Fibroblast of lung (primary cell): Measurements from ENCODE around the gene GPAT3. TPM values are rescaled to one million over a fixed set of nuclear protein-coding genes. Genes with fewer than 3 reads are reported as not detected.

ENCODE experiments used
- DNase-seq, 2 donors: peaks; one replicate each; pipeline versions ENCODE4 v3.0.0 to v3.0.0-alpha.2; 2010; ENCODE audit warnings: low read depth in 2 of 2
- H2AFZ ChIP-seq: 2 replicates; pipeline ENCODE4 v1.5.1; 2012; ENCODE audit warnings: low read length, control low read depth, inconsistent platforms
- H3K27ac ChIP-seq: 2 replicates; pipeline ENCODE4 v1.5.1; 2011; ENCODE audit warnings: low read length, control low read depth; ENCODE audit not compliant: insufficient read depth
- H3K27me3 ChIP-seq: 2 replicates; pipeline ENCODE4 v1.5.1; 2011; ENCODE audit warnings: mild to moderate bottlenecking, low read length; ENCODE audit not compliant: control insufficient read depth, insufficient read depth
- H3K36me3 ChIP-seq: 2 replicates; pipeline ENCODE4 v1.5.1; 2011; ENCODE audit warnings: low read length; ENCODE audit not compliant: control insufficient read depth, insufficient read depth
- H3K4me1 ChIP-seq: 2 replicates; pipeline ENCODE4 v1.5.1; 2011; ENCODE audit warnings: low read length; ENCODE audit not compliant: control insufficient read depth, insufficient read depth; ENCODE audit errors: extremely low read depth
- H3K4me2 ChIP-seq: 2 replicates; pipeline ENCODE4 v1.5.1; 2011; ENCODE audit warnings: low read length, control low read depth; ENCODE audit not compliant: insufficient read depth; ENCODE audit errors: extremely low read depth
- H3K4me3 ChIP-seq, 4 experiments: fragments of 200-600 bp in 1 of 4; sonication (generic) in 1 of 4; replicated peaks in 1 of 4; 2 replicates each; pipeline ENCODE4 v1.5.1; 2011 to 2016; ENCODE audit warnings: low read length in 4 of 4, low read depth in 3 of 4, mild to moderate bottlenecking in 3 of 4, control low read depth in 2 of 4, inconsistent platforms in 1 of 4, mixed read lengths in 1 of 4; ENCODE audit not compliant: insufficient read depth in 1 of 4; ENCODE audit errors: control extremely low read depth in 1 of 4
- H3K79me2 ChIP-seq: 2 replicates; pipeline ENCODE4 v1.5.1; 2012; ENCODE audit warnings: mild to moderate bottlenecking, low read length, inconsistent platforms; ENCODE audit not compliant: control insufficient read depth, insufficient read depth
- H3K9ac ChIP-seq: 2 replicates; pipeline ENCODE4 v1.5.1; 2011; ENCODE audit warnings: mild to moderate bottlenecking, low read length, control low read depth; ENCODE audit not compliant: insufficient read depth
- H3K9me3 ChIP-seq: 2 replicates; pipeline ENCODE4 v1.5.1; 2012; ENCODE audit warnings: low read depth, low read length; ENCODE audit not compliant: control insufficient read depth, insufficient read depth
- H4K20me1 ChIP-seq: 2 replicates; pipeline ENCODE4 v1.5.1; 2011; ENCODE audit warnings: low read length; ENCODE audit not compliant: control insufficient read depth, insufficient read depth; ENCODE audit errors: extremely low read depth
- CTCF ChIP-seq, 2 donors: IDR thresholded peaks in 1 of 2; conservative IDR thresholded peaks in 1 of 2; 1 replicate in 1 of 2; 2 replicates in 1 of 2; pipeline ENCODE4 v1.5.1; 2011 to 2012; ENCODE audit warnings: low read length in 2 of 2, control low read depth in 1 of 2, inconsistent platforms in 1 of 2, low read depth in 1 of 2, mild to moderate bottlenecking in 1 of 2
- EZH2 ChIP-seq: IDR thresholded peaks from 2 replicates; pipeline ENCODE4 v1.5.1; 2012; ENCODE audit warnings: low read length, control low read depth, mild to moderate bottlenecking; ENCODE audit errors: missing control alignments
- polyA plus RNA-seq, 2 donors: library from polyadenylated mRNA; depleted of rRNA in 1 of 2; stranded (reverse) in 1 of 2; unstranded in 1 of 2; fragments of >200 nt; gene quantifications; 2 replicates each; pipeline ENCODE4 v1.2.1, GENCODE V29; 2011 to 2012; ENCODE audit warnings: missing spikeins in 1 of 2
- total RNA-seq: library from RNA; depleted of rRNA; stranded (reverse); fragments of >200 nt; gene quantifications from 2 replicates; pipeline ENCODE4 v1.2.1, GENCODE V29; 2014

GPAT3 gene
- total and polyA plus RNA-seq, 2 donors (not counting 1 experiment from before 2014, with no cell fraction given): 2.6 to 4.1 TPM

- Histone ChIP-seq H3K27ac (no peak overlapping the region), H3K36me3 (no peaks in the 10 kb centered on the region), H3K27me3 (no peaks in the 10 kb centered on the region), H2AFZ (no peak overlapping the region), H3K9ac (no peak overlapping the region), H3K4me2 (no peak overlapping the region), H3K4me3 (no peak overlapping the region), H3K4me1 (no peaks in the 10 kb centered on the region), H3K9me3 (no peaks in the 10 kb centered on the region), H3K79me2 (no peaks in the 10 kb centered on the region), H4K20me1 (no peaks in the 10 kb centered on the region)
- TF ChIP-seq CTCF (conservative IDR thresholded peaks at IDR 0.05 in 1 of 2, IDR thresholded peaks at IDR 0.05 in 1 of 2; ENCODE audit: low read depth in 1 of 2, low read length in 2 of 2) (no peak), EZH2 (no peak)
- DNase-seq: no peak
Observed at GRCh38 chr4:83609365-83609764, 73.5 kb downstream of the GPAT3 start.

- no peaks in the 10 kb centered on the region for H3K27me3 ChIP-seq
- no peak overlapping the region for H3K9ac ChIP-seq
- no peak for TF ChIP-seq CTCF (conservative IDR thresholded peaks at IDR 0.05 in 1 of 2, IDR thresholded peaks at IDR 0.05 in 1 of 2; ENCODE audit: low read depth in 1 of 2, low read length in 2 of 2)
- TF ChIP-seq EZH2: no peak
- no peaks in the 10 kb centered on the region for H3K9me3 ChIP-seq
- no peak for DNase-seq
- H3K36me3 ChIP-seq: no peaks in the 10 kb centered on the region
- H4K20me1 ChIP-seq: no peaks in the 10 kb centered on the region
- no peak overlapping the region for H3K4me2 ChIP-seq
- no peak overlapping the region for H2AFZ ChIP-seq
- no peak overlapping the region for H3K27ac ChIP-seq
- no peak overlapping the region for H3K4me3 ChIP-seq
- no peaks in the 10 kb centered on the region for H3K79me2 ChIP-seq
- H3K4me1 ChIP-seq: no peaks in the 10 kb centered on the region
Observed at GRCh38 chr4:83610729-83611128, 74.8 kb downstream of the GPAT3 start.

GRCh38 chr4:83613023-83613422 is 77.1 kb downstream of the GPAT3 start:
- no peaks in the 10 kb centered on the region for H3K27me3 ChIP-seq
- DNase-seq: no peak
- H3K4me1 ChIP-seq: peaks cover under 1% of the 10 kb centered on the region
- H3K9me3 ChIP-seq: no peaks in the 10 kb centered on the region
- H3K4me3 ChIP-seq: no peak overlapping the region
- H3K27ac ChIP-seq: no peak overlapping the region
- H3K79me2 ChIP-seq: no peaks in the 10 kb centered on the region
- H3K4me2 ChIP-seq: no peak overlapping the region
- TF ChIP-seq EZH2: no peak
- no peak for TF ChIP-seq CTCF (conservative IDR thresholded peaks at IDR 0.05 in 1 of 2, IDR thresholded peaks at IDR 0.05 in 1 of 2; ENCODE audit: low read depth in 1 of 2, low read length in 2 of 2)
- H3K36me3 ChIP-seq: no peaks in the 10 kb centered on the region
- no peak overlapping the region for H3K9ac ChIP-seq
- no peak overlapping the region for H2AFZ ChIP-seq
- no peaks in the 10 kb centered on the region for H4K20me1 ChIP-seq
